OCI-LY7 (cell line): ENCODE results near the gene BZW1. TPM values are rescaled to one million over a fixed set of nuclear protein-coding genes. Genes with fewer than 3 reads are reported as not detected.

Experiments
- Bru-seq: library from RNA; stranded (reverse); fragments of 400-500 nt; gene quantifications from one replicate; lab custom pipeline; 2021; lab: Mats Ljungman, UMichigan
- BruChase-seq, 2 experiments: library from RNA; stranded (reverse); fragments of 400-500 nt; gene quantifications; one replicate each; lab custom pipeline; 2021; lab: Mats Ljungman, UMichigan
- BruUV-seq: library from RNA; stranded (reverse); fragments of 400-500 nt; replicated peaks from 2 replicates; lab custom pipeline; 2021; lab: Mats Ljungman, UMichigan
- CTCF ChIA-PET: fragments of 300-600 bp; sonication (Branson Sonifier 250); formaldehyde crosslinking; loops from one replicate; lab custom pipeline; 2022; ENCODE audit warnings: antibody characterized with exemption; ENCODE audit not compliant: unreplicated experiment; lab: Charles Lee
- POLR2A ChIA-PET: fragments of 300-600 bp; sonication (Branson Sonifier 250); formaldehyde crosslinking; loops from one replicate; lab custom pipeline; 2022; ENCODE audit warnings: antibody characterized with exemption; lab: Charles Lee
- DNase-seq: peaks from one replicate; pipeline ENCODE4 v3.0.0-alpha.2; 2015; ENCODE audit warnings: low spot score
- H2AFZ ChIP-seq: fragments of 200-600 bp; sonication (generic), shearing (Covaris generic); 2 replicates; pipeline ENCODE4 v1.6.1; 2014; ENCODE audit warnings: mild to moderate bottlenecking, antibody characterized with exemption, low read length, moderate library complexity
- H3K27ac ChIP-seq: fragments of 200-600 bp; sonication (generic); 2 replicates; pipeline ENCODE4 v1.5.1; 2014; ENCODE audit warnings: mixed run types, low read depth, mild to moderate bottlenecking, moderate library complexity, low read length, inconsistent platforms; ENCODE audit not compliant: poor library complexity, severe bottlenecking
- H3K36me3 ChIP-seq: fragments of 200-600 bp; sonication (generic); 2 replicates; pipeline ENCODE4 v1.6.1; 2014; ENCODE audit warnings: mild to moderate bottlenecking, antibody characterized with exemption, low read length, moderate library complexity, mixed read lengths; ENCODE audit not compliant: insufficient read depth
- H3K4me1 ChIP-seq: fragments of 200-600 bp; sonication (generic); 2 replicates; pipeline ENCODE4 v1.5.1; 2014; ENCODE audit warnings: mild to moderate bottlenecking, low read length; ENCODE audit not compliant: insufficient read depth, poor library complexity, severe bottlenecking
- H3K4me2 ChIP-seq: fragments of 200-600 bp; sonication (generic); 2 replicates; pipeline ENCODE4 v1.6.1; 2014; ENCODE audit warnings: mild to moderate bottlenecking, low read length
- H3K4me3 ChIP-seq: fragments of 200-600 bp; sonication (generic); 2 replicates; pipeline ENCODE4 v1.5.1; 2014; ENCODE audit warnings: mild to moderate bottlenecking, low read depth, low read length; ENCODE audit not compliant: poor library complexity, severe bottlenecking
- H3K79me2 ChIP-seq: fragments of 200-600 bp; sonication (generic); 2 replicates; pipeline ENCODE4 v1.6.1; 2016; ENCODE audit warnings: low read depth, mild to moderate bottlenecking, low read length, moderate library complexity, mixed read lengths; ENCODE audit not compliant: insufficient read depth
- H3K9me2 ChIP-seq: fragments of 200-600 bp; sonication (generic); 2 replicates; pipeline ENCODE4 v1.6.1; 2016; ENCODE audit warnings: mild to moderate bottlenecking, low read length, mixed read lengths; ENCODE audit not compliant: insufficient read depth
- H3K9me3 ChIP-seq: fragments of 200-600 bp; sonication (generic); 2 replicates; pipeline ENCODE4 v1.6.1; 2014; ENCODE audit warnings: mild to moderate bottlenecking, mixed run types, low read length, mixed read lengths
- H4K20me1 ChIP-seq: fragments of 200-600 bp; sonication (generic); 2 replicates; pipeline ENCODE4 v1.6.1; 2014; ENCODE audit warnings: mild to moderate bottlenecking, antibody characterized with exemption, low read length, moderate library complexity, mixed read lengths; ENCODE audit not compliant: insufficient read depth
- CTCF ChIP-seq: fragments of 200-600 bp; sonication (generic); conservative IDR thresholded peaks from 2 replicates; pipeline ENCODE4 v1.5.1; 2014; ENCODE audit warnings: mild to moderate bottlenecking, antibody characterized with exemption, low read length, moderate library complexity, mixed read lengths
- EZH2phosphoT487 ChIP-seq: fragments of 200-600 bp; sonication (generic); IDR thresholded peaks from 2 replicates; pipeline ENCODE4 v1.6.1; 2018; ENCODE audit warnings: low read depth, borderline replicate concordance, mild to moderate bottlenecking, mixed run types, antibody characterized with exemption, low read length, moderate library complexity, mixed read lengths
- intact Hi-C: fragments of 100-400 bp; cut with micrococcal nuclease; formaldehyde crosslinking; loops from one replicate; pipeline ENCODE4 v1.10.0; 2022; ENCODE audit not compliant: unreplicated experiment
- long read RNA-seq: library from polyadenylated mRNA; stranded (forward); transcript quantifications from one replicate; pipeline ENCODE4 v2.0.0, GENCODE V29; 2022
- total RNA-seq, 2 experiments: library from RNA; depleted of rRNA in 1 of 2; stranded (reverse); fragments of >200 nt in 1 of 2; shearing (Covaris generic) in 1 of 2; gene quantifications; 2 replicates each; pipeline ENCODE4 v1.2.3, GENCODE V29; 2014 to 2022

The BZW1 gene
- total RNA-seq (2014; rRNA removed; shearing (Covaris generic)) (177 and 180 TPM in 2 replicates), total RNA-seq (2022) (171 and 183 TPM in 2 replicates), Bru-seq, nascent RNA (percentile 97 among the genes with signal in this experiment), BruChase-seq, experiment 1, labeled RNA remaining after a 6-hour chase (percentile 99 among the genes with signal in this experiment), BruChase-seq, experiment 2, labeled RNA remaining after a 2-hour chase (percentile 99 among the genes with signal in this experiment)
- long read RNA-seq, full-length matches to known transcripts = 347 of 414 reads
- long read RNA-seq, partial matches to known transcripts = 17 of 414 reads
- long read RNA-seq, other reads (novel, unspliced or antisense) = 50 of 414 reads

- peaks cover 28% of the 10 kb centered on the region for H3K4me1 ChIP-seq
- intact Hi-C loops = loop anchor here (1.0 to 5.0 kb wide), 7 partner anchors 51 to 641 kb away; partner anchors contain the start of genes CFLAR, NIF3L1, PPIL3 and SGO2
- H3K4me2 ChIP-seq = peak within 1 kb of the TSS; percentile 90
- peak within 1 kb of the TSS; percentile 94 for H2AFZ ChIP-seq
- H4K20me1 ChIP-seq = peaks cover 25% of the 10 kb centered on the region
- peaks cover 45% of the 10 kb centered on the region for H3K79me2 ChIP-seq
- ChIA-PET CTCF (no interaction called here), POLR2A (interaction anchor here (1.0 kb wide), 1 partner anchor 98 kb away, joined by 8 read pairs; no protein-coding TSS in a partner anchor)
- BruUV-seq = no TSS peak
- TF ChIP-seq CTCF (no peak), EZH2phosphoT487 (no peak)
- peak within 1 kb of the TSS; percentile 78 for H3K27ac ChIP-seq
- no peaks in the 10 kb centered on the region for H3K9me3 ChIP-seq
- no peaks in the 10 kb centered on the region for H3K9me2 ChIP-seq
- peak; percentile 98 for DNase-seq
- peak within 1 kb of the TSS; percentile 93 for H3K4me3 ChIP-seq
- peaks cover 42% of the 10 kb centered on the region for H3K36me3 ChIP-seq
Measured at GRCh38 chr2:200811333-200812121, at the start of gene BZW1. TSS of gene BZW1 (plus strand) at chr2:200811910. CDS start at chr2:200813218, 1,308 bp downstream.

- Histone ChIP-seq H4K20me1 (no peaks in the 10 kb centered on the region), H2AFZ (no peak overlapping the region), H3K9me2 (no peaks in the 10 kb centered on the region), H3K27ac (no peak overlapping the region), H3K9me3 (no peaks in the 10 kb centered on the region), H3K36me3 (no peaks in the 10 kb centered on the region), H3K4me2 (no peak overlapping the region), H3K79me2 (no peaks in the 10 kb centered on the region), H3K4me3 (no peak overlapping the region), H3K4me1 (no peaks in the 10 kb centered on the region)
- TF ChIP-seq EZH2phosphoT487 (no peak), CTCF (no peak)
- intact Hi-C loops = no loop called here
- no TSS peak for BruUV-seq
- ChIA-PET CTCF (no interaction called here), POLR2A (interaction anchor here (0.7 kb wide), 1 partner anchor 51 kb away, joined by 3 read pairs; no protein-coding TSS in a partner anchor)
- no peak for DNase-seq
Measured at GRCh38 chr2:200762127-200762526, 49.6 kb upstream of the BZW1 start.
